Calu3 (cell line): ENCODE measurements around the gene UROS. TPM values are rescaled to one million over a fixed set of nuclear protein-coding genes. Genes with fewer than 3 reads are reported as not detected.

Experiments
- BruUV-seq: library from RNA; stranded (reverse); fragments of 400-500 nt; replicated peaks from 2 replicates; lab custom pipeline; 2021; lab: Mats Ljungman, UMichigan
- CTCF ChIA-PET: fragments of 300-600 bp; sonication (Branson Sonifier 250); formaldehyde crosslinking; loops from one replicate; lab custom pipeline; 2022; ENCODE audit warnings: antibody characterized with exemption; lab: Charles Lee
- DNase-seq: peaks from one replicate; pipeline ENCODE4 v3.0.0; 2022
- H3K27ac Mint-ChIP-seq: one replicate; pipeline ENCODE4 v1.8.0; 2022; ENCODE audit warnings: mixed read lengths; ENCODE audit not compliant: unreplicated experiment
- H3K27me3 Mint-ChIP-seq: one replicate; pipeline ENCODE4 v1.8.0; 2022; ENCODE audit warnings: mixed read lengths; ENCODE audit not compliant: unreplicated experiment
- H3K36me3 Mint-ChIP-seq: one replicate; pipeline ENCODE4 v1.8.0; 2022; ENCODE audit warnings: mild to moderate bottlenecking, moderate library complexity, mixed read lengths; ENCODE audit not compliant: insufficient read depth, unreplicated experiment
- H3K4me1 Mint-ChIP-seq: one replicate; pipeline ENCODE4 v1.8.0; 2022; ENCODE audit warnings: mild to moderate bottlenecking, low read depth, mixed read lengths; ENCODE audit not compliant: unreplicated experiment
- H3K4me3 Mint-ChIP-seq: one replicate; pipeline ENCODE4 v1.8.0; 2022; ENCODE audit warnings: mild to moderate bottlenecking, low read depth, moderate library complexity, mixed read lengths; ENCODE audit not compliant: unreplicated experiment
- H3K9me3 Mint-ChIP-seq: one replicate; pipeline ENCODE4 v1.8.0; 2022; ENCODE audit warnings: low read depth, mixed read lengths; ENCODE audit not compliant: unreplicated experiment
- intact Hi-C: fragments of 100-400 bp; cut with micrococcal nuclease; formaldehyde crosslinking; loops from one replicate; pipeline ENCODE4 v1.10.0; 2022; ENCODE audit not compliant: unreplicated experiment
- total RNA-seq: library from RNA; stranded (reverse); gene quantifications from 2 replicates; pipeline ENCODE4 v1.2.3, GENCODE V29; 2022
- TF ChIP-seq, protein P1 (sequence below): fragments of 200-600 bp; IDR thresholded peaks from one replicate; pipeline ENCODE4 v1.8.0; 2022; ENCODE audit warnings: antibody characterized with exemption; ENCODE audit not compliant: unreplicated experiment

Gene UROS
- total RNA-seq, 1 experiment from 2014 or later = 45.3 TPM

- BruUV-seq = no TSS peak
- CTCF ChIA-PET = no interaction called here
- no peaks in the 10 kb centered on the region for H3K36me3 Mint-ChIP-seq
- H3K4me3 Mint-ChIP-seq = no peak overlapping the region
- intact Hi-C loops = loop anchor here (5.0 to 10.0 kb wide), 2 partner anchors 107 to 640 kb away; no protein-coding TSS in a partner anchor
- no peak overlapping the region for H3K27ac Mint-ChIP-seq
- TF ChIP-seq, protein P1, sequence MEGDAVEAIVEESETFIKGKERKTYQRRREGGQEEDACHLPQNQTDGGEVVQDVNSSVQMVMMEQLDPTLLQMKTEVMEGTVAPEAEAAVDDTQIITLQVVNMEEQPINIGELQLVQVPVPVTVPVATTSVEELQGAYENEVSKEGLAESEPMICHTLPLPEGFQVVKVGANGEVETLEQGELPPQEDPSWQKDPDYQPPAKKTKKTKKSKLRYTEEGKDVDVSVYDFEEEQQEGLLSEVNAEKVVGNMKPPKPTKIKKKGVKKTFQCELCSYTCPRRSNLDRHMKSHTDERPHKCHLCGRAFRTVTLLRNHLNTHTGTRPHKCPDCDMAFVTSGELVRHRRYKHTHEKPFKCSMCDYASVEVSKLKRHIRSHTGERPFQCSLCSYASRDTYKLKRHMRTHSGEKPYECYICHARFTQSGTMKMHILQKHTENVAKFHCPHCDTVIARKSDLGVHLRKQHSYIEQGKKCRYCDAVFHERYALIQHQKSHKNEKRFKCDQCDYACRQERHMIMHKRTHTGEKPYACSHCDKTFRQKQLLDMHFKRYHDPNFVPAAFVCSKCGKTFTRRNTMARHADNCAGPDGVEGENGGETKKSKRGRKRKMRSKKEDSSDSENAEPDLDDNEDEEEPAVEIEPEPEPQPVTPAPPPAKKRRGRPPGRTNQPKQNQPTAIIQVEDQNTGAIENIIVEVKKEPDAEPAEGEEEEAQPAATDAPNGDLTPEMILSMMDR = no peak
- H3K9me3 Mint-ChIP-seq = no peaks in the 10 kb centered on the region
- DNase-seq = no peak
- no peaks in the 10 kb centered on the region for H3K4me1 Mint-ChIP-seq
- H3K27me3 Mint-ChIP-seq = no peaks in the 10 kb centered on the region
Observed at GRCh38 chr10:125865120-125865519, 42.1 kb upstream of the UROS start.

DNA sequence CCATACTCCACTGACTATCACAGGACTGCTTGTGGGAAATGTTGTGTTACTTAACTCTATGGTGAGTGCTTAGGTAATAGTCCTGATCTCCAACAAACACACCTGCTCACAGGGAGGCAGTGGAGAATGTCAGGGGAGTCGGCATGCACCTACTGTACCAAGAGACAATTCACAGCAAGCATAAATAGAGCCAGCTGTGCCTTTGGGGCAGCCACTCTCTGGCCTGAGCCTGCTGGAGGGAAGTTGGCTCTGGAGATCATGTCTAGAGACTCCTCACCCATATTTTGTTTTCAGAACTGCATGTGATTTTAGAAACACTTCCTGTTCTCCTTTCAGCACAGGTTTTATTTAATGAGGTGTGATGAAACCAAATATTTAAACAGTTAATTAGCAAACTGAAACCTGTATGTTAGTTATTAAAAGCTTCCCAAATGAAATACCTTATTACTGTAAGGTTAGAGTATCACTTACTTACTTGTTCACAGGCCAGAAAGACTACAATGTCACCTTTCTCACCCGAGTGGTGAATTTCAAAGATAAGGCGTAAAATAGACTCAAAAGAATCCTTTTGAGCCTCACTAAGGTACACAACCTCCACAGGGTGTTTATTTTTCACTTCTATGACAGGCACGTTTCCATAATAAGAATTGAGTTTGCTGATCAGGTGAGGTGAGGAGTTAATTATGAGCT lies 36.2 kb upstream of the UROS start:
- no peak for DNase-seq
- peaks cover 5% of the 10 kb centered on the region for H3K36me3 Mint-ChIP-seq
- H3K27ac Mint-ChIP-seq = no peak overlapping the region
- intact Hi-C loops = no loop called here
- H3K27me3 Mint-ChIP-seq = no peaks in the 10 kb centered on the region
- BruUV-seq = no TSS peak
- CTCF ChIA-PET = no interaction called here
- no peaks in the 10 kb centered on the region for H3K4me1 Mint-ChIP-seq
- TF ChIP-seq, protein P1 = no peak
- no peak overlapping the region for H3K4me3 Mint-ChIP-seq
- no peaks in the 10 kb centered on the region for H3K9me3 Mint-ChIP-seq

GRCh38 chr10:125857185-125857760 lies 34.2 kb upstream of the UROS start:
- Mint-ChIP-seq H3K27ac (no peak overlapping the region), H3K36me3 (peaks cover 14% of the 10 kb centered on the region), H3K9me3 (no peaks in the 10 kb centered on the region), H3K27me3 (no peaks in the 10 kb centered on the region), H3K4me1 (no peaks in the 10 kb centered on the region), H3K4me3 (no peak overlapping the region)
- no TSS peak for BruUV-seq
- TF ChIP-seq, protein P1 = no peak
- intact Hi-C loops = no loop called here
- CTCF ChIA-PET = no interaction called here
- no peak for DNase-seq

DNA sequence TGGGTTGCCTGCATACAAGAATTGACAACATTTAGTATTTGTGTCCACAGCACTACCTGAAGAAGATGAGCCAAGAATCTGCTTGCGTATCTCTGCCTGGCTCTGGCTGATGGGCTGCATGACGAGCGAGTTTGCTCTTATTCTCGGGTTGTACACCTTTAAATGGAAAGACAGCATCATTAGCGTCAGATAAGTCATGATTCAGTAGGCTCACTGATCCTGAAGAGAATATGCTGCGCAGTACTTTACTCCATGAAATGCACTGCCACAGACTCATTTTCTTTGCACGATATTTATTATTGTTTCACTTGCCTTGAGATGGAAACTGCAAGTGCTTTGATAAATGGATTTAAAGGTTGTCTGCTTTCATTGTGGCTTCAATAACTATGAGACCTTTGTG lies 29.4 kb upstream of the UROS start:
- no peak overlapping the region for H3K27ac Mint-ChIP-seq
- intact Hi-C loops = no loop called here
- DNase-seq = no peak
- H3K27me3 Mint-ChIP-seq = no peaks in the 10 kb centered on the region
- peaks cover 26% of the 10 kb centered on the region for H3K36me3 Mint-ChIP-seq
- H3K9me3 Mint-ChIP-seq = no peaks in the 10 kb centered on the region
- TF ChIP-seq, protein P1 = no peak
- CTCF ChIA-PET = no interaction called here
- no peaks in the 10 kb centered on the region for H3K4me1 Mint-ChIP-seq
- no peak overlapping the region for H3K4me3 Mint-ChIP-seq
- BruUV-seq = no TSS peak
